ENCODE measurements around the gene NRXN2.

The NRXN2 gene

GRCh38 chr11:64628596-64628995 is 94.4 kb downstream of the NRXN2 start:
- DNase-seq (ENCODE audit: low read depth in 2 of 2): no peak

- no peak for DNase-seq (ENCODE audit: low read depth in 2 of 2)
Measured at GRCh38 chr11:64627371-64627770, 95.6 kb downstream of the NRXN2 start.

- DNase-seq (ENCODE audit: low read depth in 2 of 2): no peak
Measured at GRCh38 chr11:64626637-64627036, 96.4 kb downstream of the NRXN2 start.

- no peak for DNase-seq (ENCODE audit: low read depth in 2 of 2)
Measured at GRCh38 chr11:64624883-64625481, 98.0 kb downstream of the NRXN2 start.

GRCh38 chr11:64622681-64623080 is 100.3 kb downstream of the NRXN2 start:
- no peak for DNase-seq (ENCODE audit: low read depth in 2 of 2)

GRCh38 chr11:64621283-64622019 is 101.5 kb downstream of the NRXN2 start:
- no peak for DNase-seq (ENCODE audit: low read depth in 2 of 2)

GRCh38 chr11:64620381-64620971 is 102.5 kb downstream of the NRXN2 start:
- DNase-seq (ENCODE audit: low read depth in 2 of 2): no peak

GRCh38 chr11:64619811-64620380 is 103.1 kb downstream of the NRXN2 start:
- no peak for DNase-seq (ENCODE audit: low read depth in 2 of 2)

DNA sequence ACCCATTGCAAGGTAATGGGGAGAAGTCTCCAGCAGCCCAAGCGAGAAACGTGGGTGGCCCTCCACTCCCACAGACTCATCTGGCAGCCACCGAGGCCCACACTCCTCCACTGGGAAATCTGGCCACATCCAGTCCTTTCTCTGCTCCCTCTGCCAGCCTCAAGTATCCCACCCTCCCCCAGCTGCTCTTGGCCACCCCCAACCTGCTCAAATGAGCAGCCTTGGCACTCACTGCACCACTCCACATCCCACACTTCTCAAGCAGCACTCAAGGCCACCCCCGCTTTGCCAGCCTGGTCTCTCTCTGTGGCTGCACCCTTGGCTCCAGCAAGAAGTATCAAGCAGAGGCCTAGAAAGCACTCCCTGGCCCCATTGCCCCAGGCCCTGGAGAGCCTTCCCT is 103.8 kb downstream of the NRXN2 start:
- DNase-seq (ENCODE audit: low read depth in 2 of 2): no peak

- DNase-seq (ENCODE audit: low read depth in 2 of 2): no peak
Measured at GRCh38 chr11:64616817-64617216, 106.2 kb downstream of the NRXN2 start.

- DNase-seq (ENCODE audit: low read depth in 2 of 2): no peak
Measured at GRCh38 chr11:64614917-64615316, 108.1 kb downstream of the NRXN2 start.

- no peak for DNase-seq (ENCODE audit: low read depth in 2 of 2)
Measured at GRCh38 chr11:64613648-64614047, 109.3 kb downstream of the NRXN2 start.

DNA sequence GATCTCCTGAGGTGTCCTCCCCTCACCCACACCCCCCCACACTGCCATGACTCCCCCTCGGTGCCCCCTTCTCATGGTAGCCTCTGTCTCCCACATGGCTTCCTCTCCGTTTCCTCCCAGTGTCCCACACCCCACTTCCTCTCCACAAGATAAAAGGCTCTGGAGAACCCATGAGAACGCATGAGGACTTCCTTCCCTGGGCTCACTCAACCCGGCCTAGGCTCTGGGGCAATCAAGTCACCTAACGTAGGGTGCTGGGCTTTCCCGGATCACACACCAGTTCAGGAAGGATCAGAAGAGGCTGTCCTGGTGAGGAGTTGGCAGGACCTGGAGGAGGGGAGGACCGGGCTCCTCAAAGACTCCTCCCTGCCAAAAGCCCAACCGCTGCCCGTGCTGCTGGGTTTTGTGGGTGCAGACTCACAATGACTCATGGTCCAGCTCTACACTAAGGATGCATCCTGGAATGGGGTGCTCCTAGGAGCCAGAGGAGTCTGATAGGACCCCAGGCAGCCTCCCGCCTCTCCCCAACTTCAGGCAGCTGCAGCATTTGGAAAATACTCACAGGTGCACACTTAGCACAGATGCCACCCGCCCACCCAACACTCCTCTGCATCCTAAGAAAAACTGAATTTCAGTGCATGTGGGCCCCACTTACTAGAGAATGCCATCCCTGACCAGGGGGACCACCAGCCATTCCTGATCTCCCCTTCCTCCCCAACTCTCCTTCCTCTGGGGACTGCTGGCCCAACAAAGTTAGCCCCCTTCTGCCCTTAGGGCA is 110.9 kb downstream of the NRXN2 start:
- no peak for DNase-seq (ENCODE audit: low read depth in 2 of 2)

- DNase-seq (ENCODE audit: low read depth in 2 of 2): no peak
Measured at GRCh38 chr11:64611176-64611575, 111.8 kb downstream of the NRXN2 start.

DNA sequence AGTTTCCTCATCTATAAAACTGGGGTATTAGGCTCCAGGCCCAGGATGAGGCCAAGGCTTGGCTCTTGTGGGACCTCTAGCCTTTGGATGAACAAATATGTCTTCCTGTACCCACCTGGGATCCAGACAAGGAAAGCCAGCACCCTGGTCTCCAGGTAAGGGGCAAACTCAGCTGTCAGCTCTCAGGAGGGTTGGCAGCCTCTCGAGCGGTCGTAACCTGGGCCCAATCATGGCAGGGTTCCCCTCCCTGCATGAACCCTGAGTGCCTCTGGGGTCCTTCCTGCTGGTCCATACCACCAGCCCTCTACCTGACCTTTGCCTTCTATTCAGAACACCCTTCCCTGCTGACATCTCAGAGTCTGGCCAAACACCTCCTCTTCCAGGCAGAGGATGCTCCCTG is 112.4 kb downstream of the NRXN2 start:
- no peak for DNase-seq (ENCODE audit: low read depth in 2 of 2)

DNA sequence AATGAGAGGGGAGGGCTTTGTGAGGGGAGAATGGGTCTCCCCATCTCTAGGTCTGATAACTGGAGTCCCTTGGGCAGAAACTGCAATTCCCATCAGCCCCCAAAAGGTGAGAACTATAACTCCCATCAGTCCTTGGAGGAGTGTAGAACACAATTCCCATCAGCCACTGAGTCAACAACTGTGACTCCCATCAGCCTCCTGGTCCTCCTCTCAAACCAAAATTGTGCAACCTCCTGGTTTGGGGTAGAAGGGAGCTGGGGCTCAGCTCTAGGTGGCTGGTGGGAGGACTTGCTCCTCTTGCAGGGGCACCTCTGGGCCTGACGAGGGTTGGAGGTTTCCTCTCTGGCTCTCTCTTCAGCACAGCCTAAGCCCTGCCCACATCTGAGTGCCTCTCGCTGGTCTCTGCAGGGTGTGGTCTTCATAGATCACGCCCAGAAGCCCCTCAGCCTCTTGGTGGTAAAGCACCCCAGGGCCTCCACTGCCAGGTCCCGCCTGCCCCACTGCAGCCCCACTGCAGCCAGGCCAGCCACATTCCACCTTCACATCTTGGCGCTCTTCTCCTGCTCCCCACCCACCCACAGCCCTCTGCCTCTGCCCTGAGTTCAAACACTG is 113.5 kb downstream of the NRXN2 start:
- no peak for DNase-seq (ENCODE audit: low read depth in 2 of 2)

DNA sequence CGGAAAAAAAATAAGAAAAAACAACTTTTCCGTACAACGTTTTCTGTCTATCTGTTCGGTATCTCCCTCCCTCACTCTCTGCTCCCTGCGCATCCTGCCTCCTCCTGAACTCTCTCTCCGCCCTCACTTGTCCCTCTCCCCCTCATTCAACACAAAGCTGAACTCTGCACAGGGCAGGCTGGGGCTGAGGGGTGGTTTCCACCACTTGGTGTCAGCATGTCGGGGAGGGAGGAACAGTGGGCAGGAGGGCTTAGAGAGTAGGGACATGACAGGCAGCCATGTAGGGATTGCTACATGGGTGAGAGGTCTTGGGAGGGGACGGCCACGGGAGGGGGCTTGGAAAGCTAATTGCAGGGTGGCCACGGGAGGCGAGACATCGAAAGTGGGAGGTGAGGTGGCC is 114.4 kb downstream of the NRXN2 start:
- no peak for DNase-seq (ENCODE audit: low read depth in 2 of 2)

- DNase-seq (ENCODE audit: low read depth in 2 of 2): no peak
Measured at GRCh38 chr11:64608046-64608445, 115.0 kb downstream of the NRXN2 start.

DNA sequence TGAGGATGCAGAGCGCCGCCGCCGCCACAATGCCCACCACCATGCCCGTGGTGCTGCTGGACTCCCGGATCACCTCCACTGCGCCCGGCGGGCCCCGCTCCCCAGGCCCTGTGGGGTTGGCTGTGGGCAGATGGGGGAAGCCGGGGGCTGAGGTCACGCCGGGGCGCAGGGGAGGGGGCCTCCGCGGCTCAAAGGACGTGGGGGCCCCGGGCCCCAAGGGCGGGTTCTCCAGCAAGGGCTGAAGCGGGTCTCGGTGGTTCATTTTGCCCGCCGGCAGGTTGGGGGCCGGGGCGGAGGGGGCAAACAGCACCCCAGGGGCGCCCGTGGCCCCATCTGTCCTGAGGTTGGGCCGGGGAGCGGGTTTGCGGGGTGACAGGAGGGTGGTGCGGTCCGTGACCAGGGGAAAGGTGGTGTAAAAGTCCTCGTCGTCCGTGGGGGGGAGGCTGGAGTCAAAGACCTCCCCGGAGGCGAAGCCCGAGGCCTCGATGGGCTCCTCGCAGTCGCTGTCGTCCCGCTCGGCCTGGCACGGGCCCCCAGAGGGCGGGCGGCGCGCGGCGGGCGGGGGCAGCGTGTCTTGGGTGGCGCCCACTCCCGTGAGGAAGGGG is 115.5 kb downstream of the NRXN2 start:
- no peak for DNase-seq (ENCODE audit: low read depth in 2 of 2)

DNA sequence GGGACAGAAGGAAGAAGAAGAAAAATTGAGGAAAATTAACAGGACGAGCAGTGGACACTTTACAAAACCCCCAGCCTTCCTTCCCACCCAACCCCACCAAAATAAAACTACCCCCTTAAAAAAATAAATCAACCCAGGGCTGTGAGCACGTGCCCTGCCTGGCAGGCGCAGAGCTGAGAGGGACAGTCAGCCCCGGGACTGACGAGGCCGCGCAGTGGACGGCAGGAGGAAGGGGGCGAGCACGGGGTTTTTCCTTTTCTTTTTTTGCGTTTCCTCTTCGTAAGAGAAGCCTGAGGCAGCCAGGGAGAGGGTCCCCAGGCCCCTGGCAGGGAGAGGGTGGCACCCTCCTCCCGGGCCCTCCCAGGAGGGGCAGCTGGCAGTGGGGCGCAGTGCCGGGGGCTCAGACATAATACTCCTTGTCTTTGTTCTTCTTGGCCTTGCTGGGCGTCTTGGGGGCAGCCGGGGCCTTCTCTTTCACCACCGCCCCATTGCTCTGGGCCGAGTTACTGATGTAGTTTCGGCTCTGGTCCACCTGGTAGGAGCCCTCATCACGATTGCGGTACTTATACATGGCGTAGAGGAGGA is 116.1 kb downstream of the NRXN2 start:
- no peak for DNase-seq (ENCODE audit: low read depth in 2 of 2)

Measured in stimulated activated CD8-positive, alpha-beta memory T cell treated with anti-CD3 and anti-CD28 coated beads, Interleukin-7, amount 100 ng/mL, for 4 hours (primary cell).